Subcutaneous adipose tissue (tissue), 4 donors: ENCODE results near the gene METTL24. TPM values are rescaled to one million over a fixed set of nuclear protein-coding genes. Genes with fewer than 3 reads are reported as not detected.

ENCODE experiments used
- total RNA-seq, 4 donors: library from RNA; depleted of rRNA; stranded (reverse); fragments of >200 nt; gene quantifications; one replicate each; pipeline ENCODE4 v1.1.0, GENCODE V29; 2016
- TF ChIP-seq, protein P1 (sequence below): fragments of 450-650 bp; IDR thresholded peaks from one replicate; pipeline ENCODE4 v1.5.1; 2016; ENCODE audit warnings: low read depth, mild to moderate bottlenecking, control low read depth, antibody characterized with exemption, moderate library complexity

METTL24 gene
- total RNA-seq, 4 donors from 2014 or later = 0.68 to 0.88 TPM; not detected in 2

- TF ChIP-seq, protein P1, sequence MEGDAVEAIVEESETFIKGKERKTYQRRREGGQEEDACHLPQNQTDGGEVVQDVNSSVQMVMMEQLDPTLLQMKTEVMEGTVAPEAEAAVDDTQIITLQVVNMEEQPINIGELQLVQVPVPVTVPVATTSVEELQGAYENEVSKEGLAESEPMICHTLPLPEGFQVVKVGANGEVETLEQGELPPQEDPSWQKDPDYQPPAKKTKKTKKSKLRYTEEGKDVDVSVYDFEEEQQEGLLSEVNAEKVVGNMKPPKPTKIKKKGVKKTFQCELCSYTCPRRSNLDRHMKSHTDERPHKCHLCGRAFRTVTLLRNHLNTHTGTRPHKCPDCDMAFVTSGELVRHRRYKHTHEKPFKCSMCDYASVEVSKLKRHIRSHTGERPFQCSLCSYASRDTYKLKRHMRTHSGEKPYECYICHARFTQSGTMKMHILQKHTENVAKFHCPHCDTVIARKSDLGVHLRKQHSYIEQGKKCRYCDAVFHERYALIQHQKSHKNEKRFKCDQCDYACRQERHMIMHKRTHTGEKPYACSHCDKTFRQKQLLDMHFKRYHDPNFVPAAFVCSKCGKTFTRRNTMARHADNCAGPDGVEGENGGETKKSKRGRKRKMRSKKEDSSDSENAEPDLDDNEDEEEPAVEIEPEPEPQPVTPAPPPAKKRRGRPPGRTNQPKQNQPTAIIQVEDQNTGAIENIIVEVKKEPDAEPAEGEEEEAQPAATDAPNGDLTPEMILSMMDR = no peak
Observed at GRCh38 chr6:110395221-110395620, 37.1 kb upstream of the METTL24 start.

DNA sequence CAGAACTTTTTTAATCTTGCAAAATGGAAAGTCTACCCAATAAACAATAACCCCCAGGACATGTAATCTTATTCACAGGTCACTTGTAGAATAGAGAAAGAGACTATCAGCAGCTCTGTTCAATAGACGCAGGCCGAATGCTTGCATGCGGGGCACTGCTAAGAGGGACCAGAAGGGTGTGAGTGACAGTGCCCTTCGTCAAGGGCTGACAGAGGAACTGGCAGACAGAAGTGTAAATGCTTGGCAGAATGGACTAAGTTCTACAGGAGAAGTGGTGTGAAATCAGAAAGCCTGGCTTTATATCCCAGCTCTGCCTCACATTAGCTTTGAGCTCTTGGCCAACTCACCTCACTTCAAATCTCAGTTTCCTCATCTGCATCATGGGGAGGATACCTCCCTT, 36.3 kb upstream of the METTL24 start:
- TF ChIP-seq, protein P1 = no peak

DNA sequence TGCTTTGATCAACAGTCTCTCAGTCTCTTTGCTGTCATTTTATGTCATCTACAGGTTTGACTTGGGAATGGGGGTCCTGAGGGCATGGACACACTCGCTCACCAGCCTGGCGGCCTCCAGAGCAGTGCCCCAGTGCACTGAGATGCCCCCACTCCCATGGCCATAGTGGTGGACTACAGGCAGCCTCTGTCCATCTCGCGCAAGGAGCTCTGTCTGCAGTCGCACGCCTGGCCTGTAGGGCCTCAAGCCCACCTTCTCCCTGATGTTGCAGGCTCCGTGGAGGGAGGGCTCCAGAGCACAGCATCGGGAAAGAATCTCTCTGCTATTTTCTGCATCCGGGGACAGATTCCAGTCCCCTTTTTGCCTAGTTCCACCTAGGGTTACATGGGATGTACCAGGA, 34.6 kb upstream of the METTL24 start:
- TF ChIP-seq, protein P1 = no peak

- TF ChIP-seq, protein P1 = no peak
Observed at GRCh38 chr6:110390404-110390803, 32.3 kb upstream of the METTL24 start.

DNA sequence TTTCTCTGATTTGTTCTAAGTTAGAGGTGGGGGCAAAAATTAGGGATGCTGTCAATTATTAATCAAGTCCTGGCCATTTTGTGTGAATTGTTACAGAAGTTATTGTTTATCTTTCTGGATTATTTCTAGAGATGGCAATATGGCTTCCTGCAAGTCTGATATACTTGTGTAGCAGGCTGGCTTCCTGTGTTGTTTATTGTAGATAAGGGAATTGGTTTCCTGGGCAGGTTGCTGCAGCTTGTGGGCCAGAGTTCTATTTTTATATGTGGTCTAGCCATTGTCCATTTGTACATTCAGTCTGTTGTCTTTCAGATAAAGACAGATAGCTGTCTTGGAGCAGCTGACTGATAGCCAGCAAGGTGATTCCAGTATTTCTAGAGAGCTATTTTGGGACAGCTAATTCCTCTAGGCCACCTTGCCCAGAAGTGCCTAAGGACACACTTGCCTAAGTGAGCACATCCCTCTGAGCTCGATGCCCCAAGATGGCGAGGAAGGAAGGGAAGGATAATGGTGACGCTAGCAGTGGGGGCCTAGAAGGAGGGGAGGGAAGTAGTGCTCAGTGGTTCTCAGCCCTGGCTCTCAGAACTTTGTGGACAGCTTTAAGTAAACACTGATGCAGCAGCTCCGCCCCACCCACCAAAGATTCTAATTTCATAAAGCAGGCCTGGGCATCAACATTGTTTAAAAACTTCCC, 31.7 kb upstream of the METTL24 start:
- TF ChIP-seq, protein P1 = no peak

- TF ChIP-seq, protein P1 = no peak
Observed at GRCh38 chr6:110387986-110388385, 29.8 kb upstream of the METTL24 start.

DNA sequence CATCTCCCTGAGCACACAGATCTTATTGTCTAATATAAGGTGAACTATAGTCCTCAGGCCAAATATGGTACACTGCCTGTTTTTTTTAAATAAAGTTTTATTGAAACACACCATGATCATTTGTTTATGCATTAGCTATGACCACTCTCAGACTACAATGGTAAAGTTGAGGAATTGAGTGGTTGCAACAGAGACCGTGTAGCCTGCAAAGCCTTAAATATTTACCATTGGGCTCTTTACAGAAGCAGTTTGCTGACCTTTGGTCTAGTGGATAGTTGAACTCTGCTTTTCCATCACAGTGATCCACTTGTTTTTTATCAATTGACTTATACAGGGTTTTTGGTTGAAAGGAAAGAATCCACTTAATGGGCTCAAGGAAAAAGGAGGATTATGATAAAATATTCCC, 27.3 kb upstream of the METTL24 start:
- TF ChIP-seq, protein P1 = no peak
